HG02852 (cell line): ENCODE data around the gene PCDHB7.
"Not testable (repeated sequence)": the region's sequence is repeated elsewhere in the genome, so short reads cannot be mapped to it uniquely, and the experiment has no call there.

Experiments used
- ATAC-seq: cut with Tn5 transposase; IDR thresholded peaks from one replicate; pipeline ENCODE4 v1.9.1; 2021; ENCODE audit warnings: mild to moderate bottlenecking, moderate library complexity; ENCODE audit not compliant: unreplicated experiment

PCDHB7 gene

GRCh38 chr5:141223112-141223783 lies 50.8 kb downstream of the PCDHB7 start, which contains the start of gene PCDHB14:
Gene PCDHB14, plus strand, starts transcription at chr5:141223343. Its CDS starts 163 bp downstream, at chr5:141223506.
- no peak for ATAC-seq

DNA sequence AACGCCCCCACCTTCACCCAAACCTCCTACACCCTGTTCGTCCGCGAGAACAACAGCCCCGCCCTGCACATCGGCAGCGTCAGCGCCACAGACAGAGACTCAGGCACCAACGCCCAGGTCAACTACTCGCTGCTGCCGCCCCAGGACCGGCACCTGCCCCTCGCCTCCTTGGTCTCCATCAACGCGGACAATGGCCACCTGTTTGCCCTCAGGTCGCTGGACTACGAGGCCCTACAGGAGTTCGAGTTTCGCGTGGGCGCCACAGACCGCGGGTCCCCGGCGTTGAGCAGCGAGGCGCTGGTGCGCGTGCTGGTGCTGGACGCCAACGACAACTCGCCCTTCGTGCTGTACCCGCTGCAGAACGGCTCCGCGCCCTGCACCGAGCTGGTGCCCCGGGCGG lies 52.4 kb downstream of the PCDHB7 start:
- not testable (repeated sequence) for ATAC-seq

GRCh38 chr5:141225421-141225820 lies 53.0 kb downstream of the PCDHB7 start:
- not testable (repeated sequence) for ATAC-seq
